Tibial artery (tissue), 4 donors: ENCODE results near the gene MCFD2.

Experiments used
- DNase-seq, 2 donors: peaks; one replicate each; pipeline ENCODE4 v3.0.0-alpha.2; 2019
- H3K27ac ChIP-seq, 2 donors: fragments of 200-600 bp; sonication (generic) in 1 of 2; 1 replicate in 1 of 2; 2 replicates in 1 of 2; pipeline ENCODE4 v1.5.1; 2018 to 2019; ENCODE audit warnings: mild to moderate bottlenecking in 1 of 2
- H3K27me3 ChIP-seq, 2 donors: fragments of 200-600 bp; sonication (generic) in 1 of 2; one replicate each; pipeline versions ENCODE4 v1.5.1 to v1.6.0; 2016 to 2019
- H3K36me3 ChIP-seq, 3 donors: fragments of 200-600 bp; sonication (generic) in 2 of 3; one replicate each; pipeline ENCODE4 v1.5.1; 2016 to 2019; ENCODE audit warnings: mild to moderate bottlenecking in 2 of 3
- H3K4me1 ChIP-seq, 4 donors: fragments of 200-600 bp; sonication (generic) in 2 of 4; 1 replicate in 3 of 4; 2 replicates in 1 of 4; pipeline ENCODE4 v1.5.1; 2016 to 2019
- H3K4me3 ChIP-seq, 2 donors: fragments of 200-600 bp; sonication (generic) in 1 of 2; 1 replicate in 1 of 2; 2 replicates in 1 of 2; pipeline ENCODE4 v1.5.1; 2018 to 2019; ENCODE audit warnings: mild to moderate bottlenecking in 2 of 2
- H3K9me3 ChIP-seq, 3 donors: fragments of 200-600 bp; sonication (generic) in 1 of 3; one replicate each; pipeline ENCODE4 v1.5.1; 2016 to 2019
- intact Hi-C: fragments of 100-400 bp; cut with DNase I; formaldehyde crosslinking; loops from one replicate; pipeline ENCODE4 v1.15.0; 2023; ENCODE audit warnings: low total_unique reads
- TF ChIP-seq, protein P1 (sequence below), 2 experiments: fragments of 200-600 bp in 1 of 2; fragments of 450-650 bp in 1 of 2; IDR thresholded peaks; one replicate each; pipeline ENCODE4 v1.5.1; 2017 to 2019; ENCODE audit warnings: antibody characterized with exemption in 2 of 2, mild to moderate bottlenecking in 1 of 2, moderate library complexity in 1 of 2

MCFD2 gene

DNA sequence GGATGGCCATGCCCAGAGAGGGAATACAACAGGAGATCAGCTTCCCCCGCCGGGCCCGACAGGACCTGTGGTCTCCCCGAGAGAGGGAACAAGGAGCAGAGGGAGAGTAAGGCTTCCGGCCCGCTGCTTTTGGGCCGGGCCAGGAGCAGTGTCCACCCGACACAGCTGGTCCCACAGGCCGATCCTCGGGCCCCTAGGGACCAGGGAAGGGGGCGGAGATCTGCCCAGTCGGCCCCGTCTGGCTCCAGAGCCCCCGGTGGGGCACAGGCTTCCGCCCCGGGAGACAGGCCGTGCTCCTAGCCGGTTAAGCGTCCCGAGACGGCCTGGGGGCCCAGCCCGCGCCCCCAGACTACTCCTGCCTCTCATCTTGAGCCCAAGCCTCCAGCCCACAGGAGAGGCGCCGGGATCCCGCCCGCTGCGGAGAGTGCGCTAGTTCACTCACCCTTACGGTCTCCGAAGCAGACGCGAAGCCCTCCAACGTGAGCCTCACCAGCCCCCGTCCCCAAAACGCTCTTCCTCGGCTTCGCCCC is at the start of gene MCFD2:
MCFD2 (minus strand) TSS at position 526 of the 530 bp plus-strand sequence. CDS start 6,635 bp downstream, outside the sequence.
- intact Hi-C loops: no loop called here
- TF ChIP-seq, protein P1, sequence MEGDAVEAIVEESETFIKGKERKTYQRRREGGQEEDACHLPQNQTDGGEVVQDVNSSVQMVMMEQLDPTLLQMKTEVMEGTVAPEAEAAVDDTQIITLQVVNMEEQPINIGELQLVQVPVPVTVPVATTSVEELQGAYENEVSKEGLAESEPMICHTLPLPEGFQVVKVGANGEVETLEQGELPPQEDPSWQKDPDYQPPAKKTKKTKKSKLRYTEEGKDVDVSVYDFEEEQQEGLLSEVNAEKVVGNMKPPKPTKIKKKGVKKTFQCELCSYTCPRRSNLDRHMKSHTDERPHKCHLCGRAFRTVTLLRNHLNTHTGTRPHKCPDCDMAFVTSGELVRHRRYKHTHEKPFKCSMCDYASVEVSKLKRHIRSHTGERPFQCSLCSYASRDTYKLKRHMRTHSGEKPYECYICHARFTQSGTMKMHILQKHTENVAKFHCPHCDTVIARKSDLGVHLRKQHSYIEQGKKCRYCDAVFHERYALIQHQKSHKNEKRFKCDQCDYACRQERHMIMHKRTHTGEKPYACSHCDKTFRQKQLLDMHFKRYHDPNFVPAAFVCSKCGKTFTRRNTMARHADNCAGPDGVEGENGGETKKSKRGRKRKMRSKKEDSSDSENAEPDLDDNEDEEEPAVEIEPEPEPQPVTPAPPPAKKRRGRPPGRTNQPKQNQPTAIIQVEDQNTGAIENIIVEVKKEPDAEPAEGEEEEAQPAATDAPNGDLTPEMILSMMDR (IDR thresholded peaks at IDR 0.05): no peak
- peak; percentile 47 to 86 for DNase-seq
- Histone ChIP-seq H3K27me3 (no peaks in the 10 kb centered on the region), H3K4me1 (peaks cover 0 to 44% (median 25%) of the 10 kb centered on the region in 4 donors), H3K9me3 (no peaks in the 10 kb centered on the region), H3K4me3 (peak within 1 kb of the TSS; percentile 68 to 96), H3K27ac (peak within 1 kb of the TSS; percentile 89 to 99), H3K36me3 (peaks cover 7 to 11% (median 9%) of the 10 kb centered on the region in 3 donors)

DNA sequence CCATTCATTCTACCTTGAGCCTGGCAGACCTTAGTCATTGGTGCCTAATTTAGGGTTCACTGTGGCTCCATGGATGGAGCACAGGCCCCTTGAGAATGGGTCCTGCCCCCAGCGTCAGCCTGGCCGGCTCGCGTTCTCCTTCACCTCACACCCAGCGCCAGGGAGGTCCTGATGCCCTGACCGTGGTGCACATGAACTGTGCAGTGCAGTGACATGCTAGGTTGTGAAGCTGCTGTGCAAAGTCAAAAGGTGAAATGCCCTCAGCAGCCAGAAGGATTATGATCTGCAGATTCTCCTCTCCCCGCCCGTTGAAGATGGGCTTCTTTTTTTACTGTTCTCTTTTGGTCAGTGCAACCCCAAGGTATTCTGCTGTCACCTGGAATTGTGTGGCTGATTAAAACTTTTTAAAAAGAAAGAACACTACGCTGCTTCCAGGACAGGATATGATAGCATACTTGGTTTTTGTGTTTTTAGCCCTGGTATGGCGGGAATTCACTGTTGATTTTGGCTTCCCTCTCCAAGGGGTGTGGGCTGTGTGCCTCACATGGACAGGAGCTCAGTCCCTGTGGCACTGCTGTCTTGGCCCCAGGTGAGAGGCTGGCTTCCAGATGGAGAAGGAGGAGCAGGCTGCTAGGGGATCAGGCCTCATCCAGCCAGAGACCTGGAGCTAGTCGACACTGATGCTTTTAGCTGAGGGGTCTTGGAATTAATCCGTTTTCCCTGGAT is 49.4 kb upstream of the MCFD2 start:
- TF ChIP-seq, protein P1 (IDR thresholded peaks at IDR 0.05): no peak
- intact Hi-C loops: no loop called here
- Histone ChIP-seq H3K27ac (peak overlapping the region; percentile 36 to 68), H3K4me3 (no peak overlapping the region), H3K27me3 (no peaks in the 10 kb centered on the region), H3K36me3 (peaks cover 0 to 20% (median 18%) of the 10 kb centered on the region in 3 donors), H3K9me3 (no peaks in the 10 kb centered on the region), H3K4me1 (peaks cover 7 to 77% (median 54%) of the 10 kb centered on the region in 4 donors)
- no peak for DNase-seq

DNA sequence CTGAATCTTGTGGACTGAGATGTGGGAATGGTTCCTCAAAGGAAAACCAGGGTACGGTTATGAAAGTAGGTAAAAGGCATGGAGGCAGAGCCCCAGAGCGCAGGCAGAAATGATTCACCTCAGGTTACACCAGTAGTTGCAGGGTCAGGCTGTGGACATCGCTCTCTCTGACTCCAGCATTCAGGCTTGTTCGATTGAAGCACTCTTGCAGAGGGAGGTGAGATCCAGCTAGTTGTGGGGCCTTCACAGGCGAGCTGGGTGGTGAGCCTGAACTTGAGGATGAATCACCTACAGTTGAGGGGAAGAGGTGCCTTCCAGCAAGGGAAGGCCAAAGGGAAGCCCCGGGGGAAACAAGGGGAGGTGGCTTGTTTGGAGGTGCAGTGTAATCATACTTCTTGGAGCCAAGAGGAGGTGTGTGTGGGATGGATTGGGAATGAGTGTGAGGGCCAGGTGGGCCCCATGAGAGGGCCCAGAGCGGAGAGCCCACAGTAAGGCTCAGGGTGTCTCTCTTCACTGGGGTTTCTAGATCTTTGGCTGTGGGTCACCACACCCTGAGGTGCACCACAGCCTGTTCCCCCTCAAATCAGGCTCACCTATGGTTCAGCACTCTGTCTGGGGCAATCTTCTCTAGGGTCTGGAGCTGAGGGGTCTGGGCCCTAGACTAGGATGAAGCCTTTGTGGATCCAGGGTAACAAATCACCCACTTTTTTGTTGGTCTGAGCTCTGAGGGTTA is 48.5 kb upstream of the MCFD2 start:
- H3K27me3 ChIP-seq: no peaks in the 10 kb centered on the region
- DNase-seq: no peak
- peaks cover 0 to 27% (median 26%) of the 10 kb centered on the region in 3 donors for H3K36me3 ChIP-seq
- no peaks in the 10 kb centered on the region for H3K9me3 ChIP-seq
- intact Hi-C loops: no loop called here
- peak overlapping the region; percentile 36 to 68 for H3K27ac ChIP-seq
- H3K4me1 ChIP-seq: peaks cover 7 to 69% (median 47%) of the 10 kb centered on the region in 4 donors
- TF ChIP-seq, protein P1 (IDR thresholded peaks at IDR 0.05): no peak
- no peak overlapping the region for H3K4me3 ChIP-seq

DNA sequence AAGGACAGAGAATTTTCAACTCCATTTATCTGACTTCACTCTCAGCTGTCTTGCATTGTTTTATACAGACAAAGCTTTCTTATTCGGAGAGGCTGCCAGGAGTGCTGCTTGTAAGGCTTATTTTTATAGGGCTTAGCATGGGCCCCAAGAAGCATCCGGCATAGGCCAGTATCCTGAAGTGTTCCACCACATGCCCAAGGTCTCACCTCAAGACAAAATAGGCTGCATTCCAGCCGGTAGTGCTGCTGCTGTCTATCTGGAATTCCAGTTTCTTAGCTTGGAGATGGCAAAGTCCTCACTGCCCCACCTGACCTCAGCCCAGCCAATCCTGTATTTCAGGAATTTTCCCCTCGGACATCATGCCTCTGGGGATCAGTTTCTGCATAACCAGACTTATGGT is 47.6 kb upstream of the MCFD2 start:
- Histone ChIP-seq H3K9me3 (no peaks in the 10 kb centered on the region), H3K4me3 (no peak overlapping the region), H3K4me1 (peaks cover 7 to 60% (median 41%) of the 10 kb centered on the region in 4 donors), H3K36me3 (peaks cover 7 to 36% (median 31%) of the 10 kb centered on the region in 3 donors), H3K27ac (peak overlapping the region in 1 of 2 donors; percentile 68), H3K27me3 (no peaks in the 10 kb centered on the region)
- TF ChIP-seq, protein P1 (IDR thresholded peaks at IDR 0.05): no peak
- no peak for DNase-seq
- intact Hi-C loops: no loop called here

DNA sequence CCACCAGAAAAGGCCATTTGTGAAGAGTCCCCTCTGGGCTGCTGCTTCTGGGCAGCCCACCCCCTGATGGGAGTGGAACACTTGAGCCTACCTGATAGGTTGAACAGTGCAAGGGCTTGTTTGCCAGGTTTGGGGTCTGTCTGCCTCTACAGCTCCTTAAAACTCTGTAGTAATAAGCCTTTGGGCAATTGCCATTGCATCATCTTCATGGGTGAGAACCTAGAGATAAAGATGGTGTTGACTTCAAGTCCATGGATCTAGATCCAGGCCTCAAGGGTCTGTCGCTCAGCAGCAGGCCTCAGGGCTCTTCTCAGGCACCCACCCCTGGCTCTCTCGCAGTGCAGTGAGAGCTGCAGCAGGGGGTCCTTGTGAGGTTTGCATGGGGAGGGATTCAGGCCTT is 47.1 kb upstream of the MCFD2 start:
- TF ChIP-seq, protein P1 (IDR thresholded peaks at IDR 0.05): no peak
- H3K27ac ChIP-seq: peak overlapping the region in 1 of 2 donors; percentile 68
- no peak for DNase-seq
- H3K4me1 ChIP-seq: peaks cover 4 to 55% (median 36%) of the 10 kb centered on the region in 4 donors
- H3K4me3 ChIP-seq: no peak overlapping the region
- H3K27me3 ChIP-seq: no peaks in the 10 kb centered on the region
- intact Hi-C loops: no loop called here
- peaks cover 10 to 40% (median 36%) of the 10 kb centered on the region in 3 donors for H3K36me3 ChIP-seq
- H3K9me3 ChIP-seq: no peaks in the 10 kb centered on the region
